Measurements from ENCODE around the gene BCOR. TPM values are rescaled to one million over a fixed set of nuclear protein-coding genes. Genes with fewer than 3 reads are reported as not detected.

BCOR gene
- total RNA-seq, 1 experiment from 2014 or later, result 35.1 TPM

DNA sequence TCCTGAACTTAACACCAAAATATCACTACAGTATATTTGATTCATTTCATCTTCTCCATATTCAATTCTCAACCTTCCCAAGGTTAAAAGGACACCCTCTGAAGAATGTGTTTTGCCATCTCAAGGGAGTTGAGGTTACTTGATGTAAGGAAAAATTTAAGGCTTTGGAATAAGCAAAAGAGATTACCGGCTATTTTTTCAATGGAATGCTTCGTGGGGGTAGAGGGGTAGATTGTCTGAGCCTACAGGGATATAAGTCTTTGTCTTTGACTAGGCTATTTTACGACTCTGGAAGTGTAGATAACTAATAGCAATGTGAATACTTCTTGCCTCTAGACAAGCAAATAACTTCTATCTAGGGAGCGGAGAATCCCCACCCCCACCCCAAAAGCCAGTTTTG is 78.2 kb downstream of the BCOR start:
- no TSS peak for BruUV-seq (replicated peaks)
- ATAC-seq, result no peak
- no peak overlapping the region for H3K4me2 ChIP-seq (ENCODE audit: low read length)
- H2AFZ ChIP-seq (ENCODE audit: low read depth, low read length, poor library complexity, severe bottlenecking), result no peak overlapping the region
- ChIA-PET CTCF (no interaction called here), RAD21 (ENCODE audit: low non-redundant PET in 1 of 2, low total read pairs in 2 of 2, uncharacterized antibody in 2 of 2, unreplicated experiment in 2 of 2) (no interaction called here), POLR2A (no interaction called here)
- H3K27me3 ChIP-seq (ENCODE audit: insufficient read depth, low read length), result no peaks in the 10 kb centered on the region
- H3K9ac ChIP-seq (ENCODE audit: low read length), result no peak overlapping the region
- TF ChIP-seq EZH2phosphoT487 (IDR thresholded peaks at IDR 0.05; ENCODE audit: borderline replicate concordance) (no peak), SRF (IDR thresholded peaks at IDR 0.05; ENCODE audit: low read depth) (no peak), YY1 (IDR thresholded peaks at IDR 0.05; ENCODE audit: extremely low read depth, insufficient replicate concordance, low read depth, low read length) (no peak), SP1 (IDR thresholded peaks at IDR 0.05; ENCODE audit: low read depth) (no peak), JUND (IDR thresholded peaks at IDR 0.05) (no peak), CEBPB (IDR thresholded peaks at IDR 0.05; ENCODE audit: low read depth) (no peak), ZFX (IDR thresholded peaks at IDR 0.05) (no peak), EZH2 (IDR thresholded peaks at IDR 0.05) (no peak), CBX3 (IDR thresholded peaks at IDR 0.05; ENCODE audit: low read depth) (no peak), TCF7L2 (IDR thresholded peaks at IDR 0.05; ENCODE audit: borderline replicate concordance, extremely low read depth, insufficient read depth, insufficient read length) (no peak), ZNF274 (IDR thresholded peaks at IDR 0.05; ENCODE audit: low read depth, low read length) (no peak), POLR2A (IDR thresholded peaks at IDR 0.05; ENCODE audit: borderline replicate concordance, extremely low read depth, insufficient read depth, insufficient read length) (no peak), FOSL1 (IDR thresholded peaks at IDR 0.05; ENCODE audit: low read depth) (no peak), RAD21 (IDR thresholded peaks at IDR 0.05; ENCODE audit: low read depth) (no peak)
- TF ChIP-seq, protein P1, sequence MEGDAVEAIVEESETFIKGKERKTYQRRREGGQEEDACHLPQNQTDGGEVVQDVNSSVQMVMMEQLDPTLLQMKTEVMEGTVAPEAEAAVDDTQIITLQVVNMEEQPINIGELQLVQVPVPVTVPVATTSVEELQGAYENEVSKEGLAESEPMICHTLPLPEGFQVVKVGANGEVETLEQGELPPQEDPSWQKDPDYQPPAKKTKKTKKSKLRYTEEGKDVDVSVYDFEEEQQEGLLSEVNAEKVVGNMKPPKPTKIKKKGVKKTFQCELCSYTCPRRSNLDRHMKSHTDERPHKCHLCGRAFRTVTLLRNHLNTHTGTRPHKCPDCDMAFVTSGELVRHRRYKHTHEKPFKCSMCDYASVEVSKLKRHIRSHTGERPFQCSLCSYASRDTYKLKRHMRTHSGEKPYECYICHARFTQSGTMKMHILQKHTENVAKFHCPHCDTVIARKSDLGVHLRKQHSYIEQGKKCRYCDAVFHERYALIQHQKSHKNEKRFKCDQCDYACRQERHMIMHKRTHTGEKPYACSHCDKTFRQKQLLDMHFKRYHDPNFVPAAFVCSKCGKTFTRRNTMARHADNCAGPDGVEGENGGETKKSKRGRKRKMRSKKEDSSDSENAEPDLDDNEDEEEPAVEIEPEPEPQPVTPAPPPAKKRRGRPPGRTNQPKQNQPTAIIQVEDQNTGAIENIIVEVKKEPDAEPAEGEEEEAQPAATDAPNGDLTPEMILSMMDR (IDR thresholded peaks at IDR 0.05 in 2 of 3, conservative IDR thresholded peaks at IDR 0.05 in 1 of 3; ENCODE audit: borderline replicate concordance in 1 of 3, insufficient read depth in 1 of 3, low read depth in 2 of 3, low read length in 2 of 3), result no peak
- TF ChIP-seq, protein P2, sequence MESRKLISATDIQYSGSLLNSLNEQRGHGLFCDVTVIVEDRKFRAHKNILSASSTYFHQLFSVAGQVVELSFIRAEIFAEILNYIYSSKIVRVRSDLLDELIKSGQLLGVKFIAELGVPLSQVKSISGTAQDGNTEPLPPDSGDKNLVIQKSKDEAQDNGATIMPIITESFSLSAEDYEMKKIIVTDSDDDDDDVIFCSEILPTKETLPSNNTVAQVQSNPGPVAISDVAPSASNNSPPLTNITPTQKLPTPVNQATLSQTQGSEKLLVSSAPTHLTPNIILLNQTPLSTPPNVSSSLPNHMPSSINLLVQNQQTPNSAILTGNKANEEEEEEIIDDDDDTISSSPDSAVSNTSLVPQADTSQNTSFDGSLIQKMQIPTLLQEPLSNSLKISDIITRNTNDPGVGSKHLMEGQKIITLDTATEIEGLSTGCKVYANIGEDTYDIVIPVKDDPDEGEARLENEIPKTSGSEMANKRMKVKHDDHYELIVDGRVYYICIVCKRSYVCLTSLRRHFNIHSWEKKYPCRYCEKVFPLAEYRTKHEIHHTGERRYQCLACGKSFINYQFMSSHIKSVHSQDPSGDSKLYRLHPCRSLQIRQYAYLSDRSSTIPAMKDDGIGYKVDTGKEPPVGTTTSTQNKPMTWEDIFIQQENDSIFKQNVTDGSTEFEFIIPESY (IDR thresholded peaks at IDR 0.05; ENCODE audit: extremely low read depth, insufficient replicate concordance, low read length), result no peak
- peaks cover 0 to 5% of the 10 kb centered on the region in 2 experiments; a peak in 1 of 4 replicates for H3K4me1 ChIP-seq (ENCODE audit: control insufficient read depth in 1 of 2, insufficient read depth in 2 of 2, low read length in 2 of 2)
- no peak overlapping the region for H3K4me3 ChIP-seq (replicated peaks in 1 of 2; ENCODE audit: low read depth in 1 of 2, low read length in 2 of 2)
- no peaks in the 10 kb centered on the region for H3K79me2 ChIP-seq (ENCODE audit: insufficient read depth, low read length)
- no peak overlapping the region for H3K27ac ChIP-seq (ENCODE audit: low read depth, low read length)
- no peaks in the 10 kb centered on the region for H3K36me3 ChIP-seq (ENCODE audit: control insufficient read depth in 1 of 2, insufficient read depth in 2 of 2, low read length in 2 of 2)
- H3K9me2 ChIP-seq (ENCODE audit: insufficient read depth), result no peaks in the 10 kb centered on the region
- H4K20me1 ChIP-seq (ENCODE audit: insufficient read depth), result no peaks in the 10 kb centered on the region
- intact Hi-C loops (cut with micrococcal nuclease), result loop anchor here (10.0 kb wide), 1 partner anchor 315 kb away; no protein-coding TSS in a partner anchor
- H3K9me3 ChIP-seq (ENCODE audit: control insufficient read depth in 1 of 2, insufficient read depth in 1 of 2, low read depth in 1 of 2, low read length in 2 of 2), result no peaks in the 10 kb centered on the region
- no peak for DNase-seq (ENCODE audit: low read depth, low spot score)
